ENCODE measurements around the gene ADCK2.

Gene ADCK2

DNA sequence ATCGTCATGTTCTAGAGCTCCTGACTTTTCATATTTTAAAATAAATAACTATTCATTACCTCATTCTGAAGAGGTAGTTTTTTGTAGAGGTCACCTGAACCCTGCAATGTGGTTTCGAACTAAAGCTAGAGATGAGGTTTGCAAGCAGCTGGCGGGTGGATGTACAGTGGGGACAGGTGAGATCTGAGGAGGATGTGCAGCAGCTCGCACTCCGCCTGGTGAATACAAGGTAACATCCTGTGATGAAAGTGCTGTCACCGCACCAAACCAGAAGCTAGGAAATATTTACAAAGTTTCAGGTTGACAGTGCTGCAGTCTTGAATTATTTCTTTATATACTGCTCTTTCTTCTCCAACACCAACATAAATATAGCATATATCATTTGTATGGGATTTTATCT, 50.3 kb downstream of the ADCK2 start:
- no peak overlapping the region for H3K4me2 ChIP-seq (ENCODE audit: low read depth, low read length, poor library complexity, severe bottlenecking)

GRCh38 chr7:140723574-140723973, 50.8 kb downstream of the ADCK2 start:
- no peak for TF ChIP-seq EZH2phosphoT487 (conservative IDR thresholded peaks at IDR 0.05; ENCODE audit: low read length)
- TF ChIP-seq, protein P1, sequence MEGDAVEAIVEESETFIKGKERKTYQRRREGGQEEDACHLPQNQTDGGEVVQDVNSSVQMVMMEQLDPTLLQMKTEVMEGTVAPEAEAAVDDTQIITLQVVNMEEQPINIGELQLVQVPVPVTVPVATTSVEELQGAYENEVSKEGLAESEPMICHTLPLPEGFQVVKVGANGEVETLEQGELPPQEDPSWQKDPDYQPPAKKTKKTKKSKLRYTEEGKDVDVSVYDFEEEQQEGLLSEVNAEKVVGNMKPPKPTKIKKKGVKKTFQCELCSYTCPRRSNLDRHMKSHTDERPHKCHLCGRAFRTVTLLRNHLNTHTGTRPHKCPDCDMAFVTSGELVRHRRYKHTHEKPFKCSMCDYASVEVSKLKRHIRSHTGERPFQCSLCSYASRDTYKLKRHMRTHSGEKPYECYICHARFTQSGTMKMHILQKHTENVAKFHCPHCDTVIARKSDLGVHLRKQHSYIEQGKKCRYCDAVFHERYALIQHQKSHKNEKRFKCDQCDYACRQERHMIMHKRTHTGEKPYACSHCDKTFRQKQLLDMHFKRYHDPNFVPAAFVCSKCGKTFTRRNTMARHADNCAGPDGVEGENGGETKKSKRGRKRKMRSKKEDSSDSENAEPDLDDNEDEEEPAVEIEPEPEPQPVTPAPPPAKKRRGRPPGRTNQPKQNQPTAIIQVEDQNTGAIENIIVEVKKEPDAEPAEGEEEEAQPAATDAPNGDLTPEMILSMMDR (IDR thresholded peaks at IDR 0.05; ENCODE audit: insufficient read depth, low read length, poor library complexity, severe bottlenecking): no peak

More for the DNA sequence above, 50.3 kb downstream of the ADCK2 start:
- Histone ChIP-seq H3K9ac (ENCODE audit: low read length) (no peak overlapping the region), H3K27me3 (ENCODE audit: low read length) (no peaks in the 10 kb centered on the region), H3K9me2 (replicated peaks; ENCODE audit: insufficient read depth, low read length) (no peaks in the 10 kb centered on the region), H3K36me3 (ENCODE audit: low read length) (no peaks in the 10 kb centered on the region), H3K79me2 (ENCODE audit: insufficient read depth, low read length) (no peaks in the 10 kb centered on the region), H4K20me1 (ENCODE audit: low read depth, low read length) (no peaks in the 10 kb centered on the region), H3K9me3 (ENCODE audit: insufficient read depth, low read length) (no peaks in the 10 kb centered on the region), H2AFZ (ENCODE audit: low read depth, low read length, severe bottlenecking) (no peak overlapping the region), H3K4me3 (ENCODE audit: insufficient read depth, low read length, poor library complexity, severe bottlenecking) (no peak overlapping the region), H3F3A (ENCODE audit: insufficient read depth) (peaks cover 4% of the 10 kb centered on the region; the same call in 1 of the 2 replicates), H3K27ac (ENCODE audit: low read depth, low read length) (no peak overlapping the region)
- TF ChIP-seq EZH2phosphoT487 (conservative IDR thresholded peaks at IDR 0.05; ENCODE audit: low read length): no peak
- TF ChIP-seq, protein P1 (IDR thresholded peaks at IDR 0.05; ENCODE audit: insufficient read depth, low read length, poor library complexity, severe bottlenecking): no peak

GRCh38 chr7:140724706-140725105, 52.0 kb downstream of the ADCK2 start:
- TF ChIP-seq, protein P1 (IDR thresholded peaks at IDR 0.05; ENCODE audit: insufficient read depth, low read length, poor library complexity, severe bottlenecking): no peak
- TF ChIP-seq EZH2phosphoT487 (conservative IDR thresholded peaks at IDR 0.05; ENCODE audit: low read length): no peak
- Histone ChIP-seq H3K9me2 (replicated peaks; ENCODE audit: insufficient read depth, low read length) (no peaks in the 10 kb centered on the region), H2AFZ (ENCODE audit: low read depth, low read length, severe bottlenecking) (no peak overlapping the region), H3K4me3 (ENCODE audit: insufficient read depth, low read length, poor library complexity, severe bottlenecking) (no peak overlapping the region), H3K9ac (ENCODE audit: low read length) (no peak overlapping the region), H3F3A (ENCODE audit: insufficient read depth) (peaks cover 4% of the 10 kb centered on the region; the same call in 1 of the 2 replicates), H3K27me3 (ENCODE audit: low read length) (no peaks in the 10 kb centered on the region), H3K4me2 (ENCODE audit: low read depth, low read length, poor library complexity, severe bottlenecking) (no peak overlapping the region), H3K79me2 (ENCODE audit: insufficient read depth, low read length) (no peaks in the 10 kb centered on the region), H3K9me3 (ENCODE audit: insufficient read depth, low read length) (no peaks in the 10 kb centered on the region), H3K27ac (ENCODE audit: low read depth, low read length) (no peak overlapping the region), H3K36me3 (ENCODE audit: low read length) (no peaks in the 10 kb centered on the region), H4K20me1 (ENCODE audit: low read depth, low read length) (no peaks in the 10 kb centered on the region)

More at GRCh38 chr7:140723574-140723973, 50.8 kb downstream of the ADCK2 start:
- H3K79me2 ChIP-seq (ENCODE audit: insufficient read depth, low read length): no peaks in the 10 kb centered on the region
- H3K27me3 ChIP-seq (ENCODE audit: low read length): no peaks in the 10 kb centered on the region
- no peaks in the 10 kb centered on the region for H3K36me3 ChIP-seq (ENCODE audit: low read length)
- H3K9me2 ChIP-seq (replicated peaks; ENCODE audit: insufficient read depth, low read length): no peaks in the 10 kb centered on the region
- no peak overlapping the region for H3K4me3 ChIP-seq (ENCODE audit: insufficient read depth, low read length, poor library complexity, severe bottlenecking)
- no peak overlapping the region for H2AFZ ChIP-seq (ENCODE audit: low read depth, low read length, severe bottlenecking)
- H3F3A ChIP-seq (ENCODE audit: insufficient read depth): peaks cover 4% of the 10 kb centered on the region; the same call in 1 of the 2 replicates
- no peaks in the 10 kb centered on the region for H4K20me1 ChIP-seq (ENCODE audit: low read depth, low read length)
- no peaks in the 10 kb centered on the region for H3K9me3 ChIP-seq (ENCODE audit: insufficient read depth, low read length)
- no peak overlapping the region for H3K9ac ChIP-seq (ENCODE audit: low read length)
- no peak overlapping the region for H3K27ac ChIP-seq (ENCODE audit: low read depth, low read length)
- H3K4me2 ChIP-seq (ENCODE audit: low read depth, low read length, poor library complexity, severe bottlenecking): no peak overlapping the region
